ENCODE results near the gene DTNBP1.

GRCh38 chr6:15678514-15678913 lies 15.7 kb upstream of the DTNBP1 start:
- no peak for TF ChIP-seq POLR2A (IDR thresholded peaks at IDR 0.05)
- no peak for TF ChIP-seq CTCF (IDR thresholded peaks at IDR 0.05)
- TF ChIP-seq POLR2AphosphoS5 (IDR thresholded peaks at IDR 0.05; ENCODE audit: insufficient read depth in 1 of 2, low read depth in 1 of 2), result no peak

Measured in vagina (tissue), 2 donors.